ENCODE results near the gene ZNF157. TPM values are rescaled to one million over a fixed set of nuclear protein-coding genes. Genes with fewer than 3 reads are reported as not detected.

The ZNF157 gene
- polyA plus RNA-seq, 4 donors: 0.04 to 0.12 TPM; not detected in 2

- FAIRE-seq (no peak), DNase-seq (peak; percentile 29 to 47)
- no peak overlapping the region for H3K4me3 ChIP-seq (ENCODE audit: low read depth in 1 of 3, low read length in 3 of 3)
- no peaks in the 10 kb centered on the region for H3K4me1 ChIP-seq (ENCODE audit: control insufficient read depth in 3 of 3, insufficient read depth in 2 of 3, low read depth in 1 of 3, low read length in 2 of 3)
- H3K36me3 ChIP-seq (ENCODE audit: control insufficient read depth in 3 of 3, insufficient read depth in 2 of 3, low read depth in 1 of 3, low read length in 3 of 3): peaks cover 3 to 15% (median 9%) of the 10 kb centered on the region in 3 donors
- H3K9me3 ChIP-seq (ENCODE audit: control insufficient read depth in 2 of 2, insufficient read depth in 1 of 2, low read depth in 1 of 2, low read length in 1 of 2): peaks cover 0 to 6% of the 10 kb centered on the region in 2 donors
- WGBS, 3 donors: 48 to 80% (median 62%) methylated on average over 6 of the region's 6 CpGs
- no peaks in the 10 kb centered on the region for H3K27me3 ChIP-seq (ENCODE audit: control insufficient read depth in 3 of 3, insufficient read depth in 3 of 3, low read length in 3 of 3)
- no peak overlapping the region for H3K27ac ChIP-seq (ENCODE audit: low read depth in 1 of 3, low read length in 2 of 3)
Observed at GRCh38 chrX:47456080-47456479, 85.7 kb downstream of the ZNF157 start.

- no peak for FAIRE-seq
- Histone ChIP-seq H3K27me3 (ENCODE audit: control insufficient read depth in 3 of 3, insufficient read depth in 3 of 3, low read length in 3 of 3) (no peaks in the 10 kb centered on the region), H3K9me3 (ENCODE audit: control insufficient read depth in 2 of 2, insufficient read depth in 1 of 2, low read depth in 1 of 2, low read length in 1 of 2) (no peaks in the 10 kb centered on the region), H3K4me3 (ENCODE audit: low read depth in 1 of 3, low read length in 3 of 3) (no peak overlapping the region), H3K4me1 (ENCODE audit: control insufficient read depth in 3 of 3, insufficient read depth in 2 of 3, low read depth in 1 of 3, low read length in 2 of 3) (no peaks in the 10 kb centered on the region), H3K36me3 (ENCODE audit: control insufficient read depth in 3 of 3, insufficient read depth in 2 of 3, low read depth in 1 of 3, low read length in 3 of 3) (peaks cover 0 to 8% (median 3%) of the 10 kb centered on the region in 3 donors), H3K27ac (ENCODE audit: low read depth in 1 of 3, low read length in 2 of 3) (no peak overlapping the region)
- WGBS, 3 donors: 81 to 90% (median 89%) methylated on average over 6 of the region's 6 CpGs
- DNase-seq: peak in 1 of 2 donors; percentile 1
Observed at GRCh38 chrX:47458528-47458927, 88.2 kb downstream of the ZNF157 start.

GRCh38 chrX:47460561-47460960 lies 90.2 kb downstream of the ZNF157 start:
- Histone ChIP-seq H3K4me1 (ENCODE audit: control insufficient read depth in 3 of 3, insufficient read depth in 2 of 3, low read depth in 1 of 3, low read length in 2 of 3) (no peaks in the 10 kb centered on the region), H3K36me3 (ENCODE audit: control insufficient read depth in 3 of 3, insufficient read depth in 2 of 3, low read depth in 1 of 3, low read length in 3 of 3) (peaks cover 0 to 6% (median 0%) of the 10 kb centered on the region in 3 donors), H3K27ac (ENCODE audit: low read depth in 1 of 3, low read length in 2 of 3) (no peak overlapping the region), H3K9me3 (ENCODE audit: control insufficient read depth in 2 of 2, insufficient read depth in 1 of 2, low read depth in 1 of 2, low read length in 1 of 2) (no peaks in the 10 kb centered on the region), H3K27me3 (ENCODE audit: control insufficient read depth in 3 of 3, insufficient read depth in 3 of 3, low read length in 3 of 3) (no peaks in the 10 kb centered on the region), H3K4me3 (ENCODE audit: low read depth in 1 of 3, low read length in 3 of 3) (no peak overlapping the region)
- 52 to 86% (median 77%) methylated on average over 1 of the region's 1 CpG for WGBS, 3 donors
- no peak for DNase-seq
- FAIRE-seq: no peak

Other genes with a start within 250 kb of the ZNF157 start
- 100 to 1,000 TPM in 2 of 4 donors, 10 to 100 TPM in 2; 78.1 to 109 (median 98.8) TPM for gene NDUFB11, start 225.9 kb upstream of the ZNF157 start, polyA plus RNA-seq
- 10 to 100 TPM; 27.8 to 41.2 (median 35.7) TPM for gene RBM10, start 225.4 kb upstream of the ZNF157 start, polyA plus RNA-seq
- 100 to 1,000 TPM in 2 of 4 donors, 10 to 100 TPM in 2; 90.5 to 148 (median 98.3) TPM for gene UBA1, start 176.7 kb upstream of the ZNF157 start, polyA plus RNA-seq
- gene CDK16, start 151.9 kb upstream of the ZNF157 start, polyA plus RNA-seq: 10 to 100 TPM; 48.9 to 75.8 (median 57.2) TPM
- 10 to 100 TPM in 2 of 4 donors, 1 to 10 TPM in 2; 4.0 to 52.3 (median 11.9) TPM for gene USP11, start 137.6 kb upstream of the ZNF157 start, polyA plus RNA-seq
- 1 to 10 TPM; 2.9 to 7.2 (median 3.1) TPM for gene ZNF41, start 112.6 kb downstream of the ZNF157 start, polyA plus RNA-seq
- 10 to 100 TPM; 43.0 to 92.1 (median 68.6) TPM for gene ARAF, start 190.6 kb downstream of the ZNF157 start, polyA plus RNA-seq
- gene TIMP1, start 211.9 kb downstream of the ZNF157 start, polyA plus RNA-seq: 100 to 1,000 TPM in 1 of 4 donors, 10 to 100 TPM in 3; 19.5 to 196 (median 61.8) TPM
- gene SYN1, start 249.3 kb downstream of the ZNF157 start, polyA plus RNA-seq: 1 to 10 TPM in 2 of 4 donors, under 1 TPM in 1, not detected in 1; 0.27 to 3.0 (median 1.3) TPM

Data from small intestine (tissue), 7 donors.